Superior temporal gyrus (tissue), 1 donor: Measurements from ENCODE around the gene FMNL1.

ENCODE experiments used
- DNase-seq: peaks from one replicate; pipeline ENCODE4 v3.0.0-alpha.2; 2016; ENCODE audit errors: extremely low spot score

Gene FMNL1

GRCh38 chr17:45256114-45256966 is 34.7 kb downstream of the FMNL1 start:
- no peak for DNase-seq

GRCh38 chr17:45257115-45257514 is 35.4 kb downstream of the FMNL1 start:
- DNase-seq, result no peak

- DNase-seq, result no peak
Observed at GRCh38 chr17:45258981-45259380, 37.3 kb downstream of the FMNL1 start.

GRCh38 chr17:45260204-45260783 is 38.6 kb downstream of the FMNL1 start:
- DNase-seq, result no peak

- DNase-seq, result peak; percentile 67
Observed at GRCh38 chr17:45261577-45262515, 40.2 kb downstream of the FMNL1 start, which contains the start of gene SPATA32. Gene SPATA32 (minus strand): TSS chr17:45262094. CDS start chr17:45262016, 78 bp downstream.

- no peak for DNase-seq
Observed at GRCh38 chr17:45262516-45263476, 41.1 kb downstream of the FMNL1 start.

- no peak for DNase-seq
Observed at GRCh38 chr17:45263477-45263860, 41.8 kb downstream of the FMNL1 start.

- DNase-seq, result no peak
Observed at GRCh38 chr17:45264430-45264829, 42.7 kb downstream of the FMNL1 start.

- DNase-seq, result no peak
Observed at GRCh38 chr17:45264988-45265387, 43.3 kb downstream of the FMNL1 start.

- DNase-seq, result no peak
Observed at GRCh38 chr17:45265821-45266220, 44.1 kb downstream of the FMNL1 start.

- no peak for DNase-seq
Observed at GRCh38 chr17:45266372-45266926, 44.8 kb downstream of the FMNL1 start.

- DNase-seq, result no peak
Observed at GRCh38 chr17:45267436-45268055, 45.9 kb downstream of the FMNL1 start.

- DNase-seq, result no peak
Observed at GRCh38 chr17:45269912-45270311, 48.2 kb downstream of the FMNL1 start.

- no peak for DNase-seq
Observed at GRCh38 chr17:45270828-45271418, 49.2 kb downstream of the FMNL1 start.

GRCh38 chr17:45271603-45272002 is 49.9 kb downstream of the FMNL1 start:
- no peak for DNase-seq

- no peak for DNase-seq
Observed at GRCh38 chr17:45273551-45273957, 51.9 kb downstream of the FMNL1 start.

- no peak for DNase-seq
Observed at GRCh38 chr17:45274033-45274432, 52.3 kb downstream of the FMNL1 start.

- DNase-seq, result no peak
Observed at GRCh38 chr17:45276031-45276430, 54.3 kb downstream of the FMNL1 start.

GRCh38 chr17:45277216-45277849 is 55.6 kb downstream of the FMNL1 start:
- peak; percentile 94 for DNase-seq
